Smooth muscle cell (in vitro differentiated cells): ENCODE data around the gene UAP1L1. TPM values are rescaled to one million over a fixed set of nuclear protein-coding genes. Genes with fewer than 3 reads are reported as not detected.

Experiments
- DNase-seq: peaks from one replicate; lab custom pipeline; 2025; ENCODE audit not compliant: unreplicated experiment; lab: John Stamatoyannopoulos, UW
- H2AFZ ChIP-seq: fragments of 200-600 bp; sonication (generic); 2 replicates; pipeline ENCODE4 v1.6.0; 2016; ENCODE audit warnings: antibody characterized with exemption, low read depth, mild to moderate bottlenecking
- H3F3A ChIP-seq: fragments of 200-600 bp; sonication (generic); 2 replicates; pipeline ENCODE4 v1.6.0; 2017; ENCODE audit warnings: antibody characterized with exemption, low read depth
- H3K27ac ChIP-seq: fragments of 200-600 bp; sonication (generic); 2 replicates; pipeline ENCODE4 v1.5.1; 2016; ENCODE audit warnings: low read depth, mild to moderate bottlenecking
- H3K27me3 ChIP-seq: fragments of 200-600 bp; sonication (generic); 2 replicates; pipeline ENCODE4 v1.6.1; 2016; ENCODE audit warnings: low read depth, mild to moderate bottlenecking
- H3K36me3 ChIP-seq: fragments of 200-600 bp; sonication (generic); 2 replicates; pipeline ENCODE4 v1.5.1; 2016; ENCODE audit warnings: low read depth
- H3K4me1 ChIP-seq: fragments of 200-600 bp; sonication (generic); 2 replicates; pipeline ENCODE4 v1.5.1; 2016; ENCODE audit warnings: low read depth
- H3K4me2 ChIP-seq: fragments of 200-600 bp; sonication (generic); 2 replicates; pipeline ENCODE4 v1.6.0; 2016; ENCODE audit warnings: mild to moderate bottlenecking
- H3K4me3 ChIP-seq: fragments of 200-600 bp; sonication (generic); 2 replicates; pipeline ENCODE4 v1.5.1; 2016; ENCODE audit warnings: mild to moderate bottlenecking
- H3K79me2 ChIP-seq: fragments of 200-600 bp; sonication (generic); 2 replicates; pipeline ENCODE4 v1.6.0; 2016; ENCODE audit warnings: low read depth, mild to moderate bottlenecking
- H3K9ac ChIP-seq: fragments of 200-600 bp; sonication (generic); 2 replicates; pipeline ENCODE4 v1.6.0; 2016; ENCODE audit warnings: low read depth
- H3K9me3 ChIP-seq: fragments of 200-600 bp; sonication (generic); replicated peaks from 2 replicates; pipeline ENCODE4 v1.5.1; 2016; ENCODE audit warnings: low read depth
- H4K20me1 ChIP-seq: fragments of 200-600 bp; sonication (generic); 2 replicates; pipeline ENCODE4 v1.6.0; 2016; ENCODE audit warnings: low read depth
- WGBS: methylation state at CpG from one replicate; pipeline ENCODE4 v1.1.7; 2016; ENCODE audit warnings: low lambda C conversion rate; 5-methylcytosine and 5-hydroxymethylcytosine counted together
- polyA plus RNA-seq: library from polyadenylated mRNA; unstranded; fragments of >200 nt; fragmentation: Nextera tagmentation; extraction: Ambion mirVana; gene quantifications from 2 replicates; pipeline ENCODE4 v1.2.1, GENCODE V29; 2016
- total RNA-seq: library from RNA; depleted of rRNA; stranded (reverse); fragments of >200 nt; gene quantifications from 2 replicates; pipeline ENCODE4 v1.2.3, GENCODE V29; 2014
- TF ChIP-seq, protein P1 (sequence below): fragments of 200-600 bp; sonication (generic); IDR thresholded peaks from 2 replicates; pipeline ENCODE4 v1.5.1; 2017; ENCODE audit warnings: borderline replicate concordance, mild to moderate bottlenecking, antibody characterized with exemption; ENCODE audit not compliant: insufficient read depth, poor library complexity, severe bottlenecking

Gene UAP1L1
- total and polyA plus RNA-seq, 2 experiments from 2014 or later, result 5.8 to 23.8 TPM

DNA sequence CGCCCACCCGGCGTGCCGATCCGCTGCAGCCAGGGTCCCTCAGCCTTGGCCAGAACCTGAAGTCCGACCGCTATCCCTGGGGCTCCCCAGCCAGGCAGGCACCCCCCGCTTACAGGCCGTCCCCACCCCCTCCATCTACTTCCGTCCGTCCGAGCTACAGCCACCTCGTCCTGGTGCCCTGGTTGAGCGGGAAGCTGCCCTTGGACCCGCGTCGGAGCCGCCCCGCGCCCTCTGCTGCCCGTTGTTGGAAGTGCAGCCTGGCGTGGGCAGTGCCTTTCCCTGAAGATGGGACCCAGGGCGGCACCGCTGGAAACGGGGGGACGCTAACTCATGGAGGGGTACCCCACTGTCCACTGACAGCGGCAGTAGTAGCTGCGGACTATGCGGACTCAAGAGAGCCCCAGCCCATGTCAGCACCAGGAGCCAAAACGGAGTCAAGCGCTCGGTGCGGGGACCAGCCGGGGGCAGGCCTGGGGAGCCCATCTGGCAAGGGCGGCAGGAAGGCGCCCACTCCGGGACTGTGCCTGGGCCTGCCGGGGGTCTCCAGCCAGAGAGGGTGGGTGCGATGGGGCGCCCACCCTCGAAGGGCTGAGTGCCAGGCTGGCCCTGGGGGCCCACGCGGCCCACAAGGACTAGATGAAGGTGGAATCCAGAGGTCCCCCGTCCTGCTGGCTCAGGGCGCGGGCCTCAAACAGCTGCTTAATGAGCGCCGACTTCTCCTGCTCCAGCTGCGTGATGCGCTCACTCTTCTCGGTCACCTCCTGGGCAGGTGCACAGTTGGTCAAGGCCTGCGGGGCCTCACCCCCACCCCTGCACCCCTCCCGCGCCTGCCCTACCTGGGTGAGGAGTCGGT, 13.1 kb upstream of the UAP1L1 start:
- peak; percentile 23 for DNase-seq
- H3K4me2 ChIP-seq, result no peak overlapping the region
- H3K9me3 ChIP-seq, result no peaks in the 10 kb centered on the region
- H3K27ac ChIP-seq, result no peak overlapping the region
- H3K9ac ChIP-seq, result no peak overlapping the region
- no peaks in the 10 kb centered on the region for H3K4me1 ChIP-seq
- H3K4me3 ChIP-seq, result no peak overlapping the region
- no peaks in the 10 kb centered on the region for H4K20me1 ChIP-seq
- TF ChIP-seq, protein P1, sequence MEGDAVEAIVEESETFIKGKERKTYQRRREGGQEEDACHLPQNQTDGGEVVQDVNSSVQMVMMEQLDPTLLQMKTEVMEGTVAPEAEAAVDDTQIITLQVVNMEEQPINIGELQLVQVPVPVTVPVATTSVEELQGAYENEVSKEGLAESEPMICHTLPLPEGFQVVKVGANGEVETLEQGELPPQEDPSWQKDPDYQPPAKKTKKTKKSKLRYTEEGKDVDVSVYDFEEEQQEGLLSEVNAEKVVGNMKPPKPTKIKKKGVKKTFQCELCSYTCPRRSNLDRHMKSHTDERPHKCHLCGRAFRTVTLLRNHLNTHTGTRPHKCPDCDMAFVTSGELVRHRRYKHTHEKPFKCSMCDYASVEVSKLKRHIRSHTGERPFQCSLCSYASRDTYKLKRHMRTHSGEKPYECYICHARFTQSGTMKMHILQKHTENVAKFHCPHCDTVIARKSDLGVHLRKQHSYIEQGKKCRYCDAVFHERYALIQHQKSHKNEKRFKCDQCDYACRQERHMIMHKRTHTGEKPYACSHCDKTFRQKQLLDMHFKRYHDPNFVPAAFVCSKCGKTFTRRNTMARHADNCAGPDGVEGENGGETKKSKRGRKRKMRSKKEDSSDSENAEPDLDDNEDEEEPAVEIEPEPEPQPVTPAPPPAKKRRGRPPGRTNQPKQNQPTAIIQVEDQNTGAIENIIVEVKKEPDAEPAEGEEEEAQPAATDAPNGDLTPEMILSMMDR, result peak; percentile 99
- H3K27me3 ChIP-seq, result peaks cover 2% of the 10 kb centered on the region
- H2AFZ ChIP-seq, result no peak overlapping the region
- no peaks in the 10 kb centered on the region for H3K79me2 ChIP-seq
- no peaks in the 10 kb centered on the region for H3K36me3 ChIP-seq
- WGBS, result 51% methylated on average over 45 of the region's 55 CpGs
- H3F3A ChIP-seq, result no peaks in the 10 kb centered on the region

DNA sequence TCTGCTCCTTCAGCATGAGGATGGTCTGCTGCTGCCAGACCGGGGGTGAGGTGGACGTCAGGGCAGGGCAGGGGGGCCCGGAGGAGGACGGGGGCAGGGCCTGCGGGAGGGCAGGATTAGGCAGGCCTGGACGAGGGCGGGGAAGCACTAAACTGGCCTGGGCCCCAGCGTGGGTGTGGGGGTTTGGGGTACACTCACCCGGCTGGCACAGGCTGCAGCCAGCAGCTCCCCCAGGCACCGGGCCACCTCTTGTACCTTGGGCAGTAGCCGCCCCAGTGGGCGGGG, 12.5 kb upstream of the UAP1L1 start:
- Histone ChIP-seq H4K20me1 (no peaks in the 10 kb centered on the region), H3K9me3 (no peaks in the 10 kb centered on the region), H3K9ac (no peak overlapping the region), H3K36me3 (no peaks in the 10 kb centered on the region), H3F3A (no peaks in the 10 kb centered on the region), H3K27ac (no peak overlapping the region), H2AFZ (no peak overlapping the region), H3K4me2 (no peak overlapping the region), H3K27me3 (peaks cover 6% of the 10 kb centered on the region), H3K4me1 (no peaks in the 10 kb centered on the region), H3K79me2 (no peaks in the 10 kb centered on the region), H3K4me3 (no peak overlapping the region)
- no peak for DNase-seq
- TF ChIP-seq, protein P1, result no peak
- WGBS, result 86% methylated on average over 6 of the region's 12 CpGs

DNA sequence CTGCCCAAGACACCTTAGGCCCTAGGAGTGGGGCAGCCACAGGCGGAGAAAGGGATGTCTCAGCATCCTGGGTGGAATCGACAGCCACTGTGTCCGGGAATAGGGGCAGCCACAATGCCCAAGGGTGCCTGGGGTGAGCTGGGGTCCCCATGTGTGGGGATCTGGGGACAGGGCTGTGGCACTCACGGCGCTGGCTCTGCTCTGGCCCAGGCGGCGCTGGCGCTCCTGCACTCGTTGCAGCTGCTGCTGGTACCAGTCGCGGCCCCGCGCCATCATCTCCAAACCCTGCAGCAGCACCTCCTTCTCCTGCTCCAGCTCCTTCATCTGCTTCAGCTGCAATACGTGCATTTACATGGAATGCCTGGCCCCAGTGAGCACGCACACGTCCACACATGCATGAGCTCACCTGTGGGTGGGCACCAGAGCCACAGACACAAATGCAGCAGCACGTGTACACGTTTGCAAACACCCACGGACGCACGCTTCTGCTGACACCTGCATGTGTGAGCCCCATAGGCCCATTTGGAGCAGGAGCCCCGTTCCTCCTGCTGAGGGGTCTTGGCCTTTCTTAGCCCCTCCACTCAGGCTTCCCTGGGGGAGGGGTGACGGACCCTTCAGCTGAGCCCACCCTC, 11.9 kb upstream of the UAP1L1 start:
- H3K4me2 ChIP-seq, result no peak overlapping the region
- 95% methylated on average over 21 of the region's 23 CpGs for WGBS
- TF ChIP-seq, protein P1, result no peak
- H3K27me3 ChIP-seq, result peaks cover 6% of the 10 kb centered on the region
- no peaks in the 10 kb centered on the region for H3F3A ChIP-seq
- no peaks in the 10 kb centered on the region for H3K79me2 ChIP-seq
- no peak overlapping the region for H3K27ac ChIP-seq
- no peaks in the 10 kb centered on the region for H4K20me1 ChIP-seq
- H3K36me3 ChIP-seq, result no peaks in the 10 kb centered on the region
- no peak overlapping the region for H2AFZ ChIP-seq
- H3K9me3 ChIP-seq, result no peaks in the 10 kb centered on the region
- DNase-seq, result no peak
- H3K9ac ChIP-seq, result no peak overlapping the region
- no peak overlapping the region for H3K4me3 ChIP-seq
- no peaks in the 10 kb centered on the region for H3K4me1 ChIP-seq
